ENCODE measurements around the gene PPP1R27.

The PPP1R27 gene

GRCh38 chr17:81821147-81821546 is 13.7 kb downstream of the PPP1R27 start:
- no peak for DNase-seq (ENCODE audit: low read depth, low spot score)

DNA sequence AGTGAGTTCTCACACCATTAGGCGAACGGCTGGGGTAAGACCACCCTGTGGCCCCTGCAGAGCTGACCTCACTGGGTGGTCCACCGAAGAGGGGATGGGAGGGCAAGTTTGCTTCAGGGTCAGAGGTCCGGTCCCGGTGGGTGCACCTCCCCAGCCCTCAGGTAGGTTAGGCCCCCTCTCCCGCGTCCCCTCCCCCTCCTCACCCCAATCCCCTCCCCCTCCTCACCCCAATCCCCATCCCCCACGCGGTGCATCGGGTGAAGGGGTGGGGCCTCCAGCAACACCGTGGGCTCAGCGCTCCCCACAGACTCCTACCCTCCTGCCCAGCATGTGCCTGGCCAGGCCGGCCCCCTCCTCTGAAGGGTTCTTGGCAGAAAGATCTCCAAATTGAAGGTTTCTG is 15.1 kb downstream of the PPP1R27 start:
- DNase-seq (ENCODE audit: low read depth, low spot score): no peak

- DNase-seq (ENCODE audit: low read depth, low spot score): no peak
These were observed 17.1 kb downstream of the PPP1R27 start for GRCh38 chr17:81817758-81818147.

DNA sequence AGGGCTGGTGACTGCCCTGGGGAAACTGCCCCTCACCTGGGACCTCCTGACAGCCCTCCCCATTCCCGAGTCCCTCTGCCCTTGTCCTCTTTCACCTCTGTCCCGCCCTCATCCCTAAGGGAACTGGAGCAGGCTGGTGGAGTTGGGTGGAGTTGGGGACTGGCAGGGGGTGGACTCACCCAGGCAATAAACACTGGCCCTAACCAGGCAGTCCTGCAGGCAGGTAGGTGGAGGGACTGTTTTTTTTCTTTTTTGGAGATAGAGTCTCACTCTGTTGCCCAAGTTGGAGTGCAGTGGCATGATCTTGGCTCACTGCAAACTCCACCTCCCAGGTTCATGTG is 19.2 kb downstream of the PPP1R27 start:
- DNase-seq (ENCODE audit: low read depth, low spot score): no peak

GRCh38 chr17:81814748-81815645 is 19.9 kb downstream of the PPP1R27 start:
- peak; percentile 23 for DNase-seq (ENCODE audit: low read depth, low spot score)

DNA sequence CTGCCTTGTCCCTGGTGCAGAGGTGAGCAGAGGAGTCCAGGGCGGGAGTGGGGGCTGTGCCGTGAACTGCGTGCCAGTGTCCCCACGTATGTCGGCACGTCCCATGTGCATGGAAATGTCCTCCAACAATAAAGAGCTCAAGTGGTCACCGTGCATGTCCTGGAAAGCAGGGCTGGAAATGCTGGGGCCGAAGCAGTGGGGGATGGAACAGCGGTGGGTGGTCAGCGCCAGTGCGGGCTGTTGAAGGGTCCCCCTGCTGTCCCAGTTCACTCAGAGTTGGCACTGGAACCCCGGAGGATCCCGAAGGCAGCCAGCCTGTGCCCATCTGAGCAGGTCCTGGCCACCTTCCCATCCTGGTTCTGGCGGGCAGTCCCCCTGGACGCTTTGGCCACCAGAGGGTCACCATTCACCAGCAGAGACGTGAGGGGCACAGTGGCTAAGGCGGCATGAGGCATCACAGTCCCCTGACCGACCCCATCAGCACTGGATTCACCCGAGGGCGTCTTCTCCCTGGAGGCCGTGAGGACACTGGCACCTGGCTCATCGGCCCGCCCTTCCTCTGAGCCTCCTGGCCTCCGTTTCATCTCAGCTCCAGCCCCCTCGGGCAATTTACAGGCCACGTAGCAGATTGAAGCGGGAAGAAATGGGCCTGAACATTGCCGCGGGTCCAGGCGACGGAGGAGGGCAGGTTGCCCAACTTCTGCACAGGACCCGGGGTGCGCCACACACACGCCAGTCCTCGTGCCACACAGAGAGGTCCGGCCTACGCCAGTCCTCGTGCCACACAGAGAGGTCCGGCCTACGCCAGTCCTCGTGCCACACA is 20.8 kb downstream of the PPP1R27 start:
- DNase-seq (ENCODE audit: low read depth, low spot score): no peak

DNA sequence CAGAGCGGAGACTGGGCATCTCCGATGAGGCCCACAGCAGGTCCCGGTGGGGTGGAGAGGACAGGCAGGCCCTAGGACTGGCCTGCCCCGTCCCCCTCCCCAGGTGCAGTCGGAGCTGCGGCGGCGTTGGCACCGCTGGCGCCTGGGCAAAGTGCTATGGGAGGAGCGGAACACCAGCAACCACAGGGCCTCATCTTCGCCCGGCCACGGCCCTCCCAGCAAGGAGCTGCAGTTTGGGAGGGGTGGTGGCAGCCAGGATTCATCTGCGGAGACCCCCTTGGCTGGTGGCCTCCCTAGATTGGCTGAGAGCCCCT is 21.5 kb downstream of the PPP1R27 start:
- DNase-seq (ENCODE audit: low read depth, low spot score): no peak

- no peak for DNase-seq (ENCODE audit: low read depth, low spot score)
These were observed 22.1 kb downstream of the PPP1R27 start for GRCh38 chr17:81812571-81813370.

- DNase-seq (ENCODE audit: low read depth, low spot score): no peak
These were observed 22.9 kb downstream of the PPP1R27 start for GRCh38 chr17:81811705-81812570.

- DNase-seq (ENCODE audit: low read depth, low spot score): no peak
These were observed 23.8 kb downstream of the PPP1R27 start for GRCh38 chr17:81810892-81811704.

DNA sequence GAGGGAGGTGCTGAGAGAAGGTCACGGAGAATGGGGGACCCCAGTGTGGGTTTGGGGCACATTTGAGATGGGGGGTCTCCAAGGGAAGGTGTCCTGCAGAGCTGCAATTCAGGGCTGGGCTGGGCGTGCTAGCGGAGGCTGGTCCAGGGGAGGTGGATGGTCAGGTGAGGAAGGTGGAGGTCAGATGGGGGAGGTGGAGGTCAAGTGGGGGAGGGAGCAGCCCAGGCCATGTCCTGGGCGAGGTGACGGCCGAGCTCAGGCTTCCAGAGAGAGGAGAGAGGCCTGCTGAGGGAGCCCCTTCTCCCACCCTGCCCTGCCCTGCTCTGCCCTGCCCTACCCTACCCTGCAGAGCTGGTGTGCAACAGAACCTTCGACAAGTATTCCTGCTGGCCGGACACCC is 24.4 kb downstream of the PPP1R27 start:
- DNase-seq (ENCODE audit: low read depth, low spot score): no peak

GRCh38 chr17:81809556-81809998 is 25.3 kb downstream of the PPP1R27 start:
- DNase-seq (ENCODE audit: low read depth, low spot score): no peak

GRCh38 chr17:81808778-81809555 is 25.9 kb downstream of the PPP1R27 start:
- DNase-seq (ENCODE audit: low read depth, low spot score): no peak

- no peak for DNase-seq (ENCODE audit: low read depth, low spot score)
These were observed 27.0 kb downstream of the PPP1R27 start for GRCh38 chr17:81807839-81808238.

- DNase-seq (ENCODE audit: low read depth, low spot score): no peak
These were observed 27.6 kb downstream of the PPP1R27 start for GRCh38 chr17:81807210-81807719.

DNA sequence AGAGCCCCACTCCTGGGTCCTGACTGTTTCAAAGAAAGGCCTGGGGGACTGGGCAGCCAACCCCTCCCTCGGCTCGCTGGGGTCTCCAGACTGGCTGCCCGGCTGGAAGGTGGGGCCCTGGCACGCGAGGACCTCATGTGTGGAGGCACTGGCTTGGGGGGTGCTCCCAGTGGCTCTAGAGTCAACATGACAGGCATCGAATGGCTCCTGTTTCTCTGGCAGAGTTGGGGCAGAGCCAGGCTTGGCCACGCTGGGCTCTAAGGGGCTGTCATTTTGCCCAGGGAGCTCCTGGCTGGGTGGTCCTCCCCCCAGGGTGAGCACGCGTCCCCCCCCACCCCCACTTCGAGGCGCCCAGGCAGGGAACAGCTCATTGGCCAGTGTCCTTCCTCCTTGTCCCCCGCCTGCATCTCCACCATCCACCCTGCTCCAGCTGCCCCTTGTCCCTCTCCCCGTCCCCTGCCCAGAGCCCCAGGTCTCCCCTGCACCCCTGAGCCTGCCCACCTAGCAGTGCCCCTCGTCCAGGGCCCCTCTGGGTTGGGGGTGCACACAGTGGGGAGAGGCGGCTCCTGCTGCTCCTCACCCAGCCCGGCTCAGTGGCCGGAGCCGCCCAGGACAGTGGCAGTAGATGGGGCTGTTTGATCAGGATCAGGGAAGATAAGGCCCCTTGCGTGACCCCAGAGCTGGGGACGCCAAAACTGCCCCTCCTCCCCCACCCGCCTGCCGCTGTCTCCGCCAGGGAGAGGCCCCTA is 28.2 kb downstream of the PPP1R27 start:
- no peak for DNase-seq (ENCODE audit: low read depth, low spot score)

DNA sequence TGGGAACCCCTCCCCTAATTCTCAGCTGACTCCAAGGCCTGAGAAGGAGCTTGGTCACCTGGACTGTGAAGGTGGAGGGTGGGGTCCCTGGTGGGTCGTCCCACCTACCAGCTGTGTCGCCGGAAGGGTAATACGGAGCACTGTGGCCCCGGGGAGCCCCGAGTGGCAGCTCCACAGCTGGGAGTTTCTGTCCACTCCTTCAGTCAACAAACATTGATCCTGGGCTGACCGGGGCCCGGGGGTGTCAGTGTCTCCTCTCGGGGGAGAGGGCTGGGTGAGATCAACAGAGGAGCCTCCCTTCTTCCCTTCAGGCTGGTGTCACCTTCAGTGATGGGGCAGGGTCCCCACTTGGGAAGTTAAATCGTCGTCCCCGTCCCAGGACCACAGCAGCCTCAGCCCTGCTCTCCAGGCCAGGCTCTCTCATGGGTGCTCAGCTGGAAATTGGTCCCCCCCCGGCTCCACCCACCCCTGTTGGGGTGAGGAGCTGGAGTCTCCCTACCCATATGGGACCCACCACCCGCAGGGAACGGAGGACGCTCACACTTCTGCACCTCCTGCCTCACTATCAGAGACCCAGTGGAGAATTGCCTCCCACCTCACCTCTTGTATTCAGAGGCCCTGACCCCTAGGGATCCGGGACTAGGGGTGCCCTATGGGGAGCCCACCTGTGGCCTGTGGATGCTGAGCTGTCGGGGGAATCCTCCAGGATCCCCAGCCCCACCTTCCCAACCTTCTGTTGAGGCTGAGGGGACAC is 29.0 kb downstream of the PPP1R27 start:
- DNase-seq (ENCODE audit: low read depth, low spot score): no peak
